SK-N-MC (cell line): ENCODE data around the gene PHACTR3.

Experiments
- EZH2 ChIP-seq: fragments of 200-600 bp; sonication (generic); IDR thresholded peaks from one replicate; pipeline ENCODE4 v1.6.1; 2017; ENCODE audit warnings: antibody characterized with exemption
- FOXP2 ChIP-seq: optimal IDR thresholded peaks from 2 replicates; pipeline ENCODE3; 2011; ENCODE audit warnings: mild to moderate bottlenecking, moderate library complexity; ENCODE audit not compliant: insufficient read depth; ENCODE audit errors: extremely low read length, control extremely low read depth
- POLR2AphosphoS5 ChIP-seq: IDR thresholded peaks from 2 replicates; pipeline ENCODE4 v1.6.1; 2012; ENCODE audit warnings: mild to moderate bottlenecking, low read depth, low read length, borderline replicate concordance

DNA sequence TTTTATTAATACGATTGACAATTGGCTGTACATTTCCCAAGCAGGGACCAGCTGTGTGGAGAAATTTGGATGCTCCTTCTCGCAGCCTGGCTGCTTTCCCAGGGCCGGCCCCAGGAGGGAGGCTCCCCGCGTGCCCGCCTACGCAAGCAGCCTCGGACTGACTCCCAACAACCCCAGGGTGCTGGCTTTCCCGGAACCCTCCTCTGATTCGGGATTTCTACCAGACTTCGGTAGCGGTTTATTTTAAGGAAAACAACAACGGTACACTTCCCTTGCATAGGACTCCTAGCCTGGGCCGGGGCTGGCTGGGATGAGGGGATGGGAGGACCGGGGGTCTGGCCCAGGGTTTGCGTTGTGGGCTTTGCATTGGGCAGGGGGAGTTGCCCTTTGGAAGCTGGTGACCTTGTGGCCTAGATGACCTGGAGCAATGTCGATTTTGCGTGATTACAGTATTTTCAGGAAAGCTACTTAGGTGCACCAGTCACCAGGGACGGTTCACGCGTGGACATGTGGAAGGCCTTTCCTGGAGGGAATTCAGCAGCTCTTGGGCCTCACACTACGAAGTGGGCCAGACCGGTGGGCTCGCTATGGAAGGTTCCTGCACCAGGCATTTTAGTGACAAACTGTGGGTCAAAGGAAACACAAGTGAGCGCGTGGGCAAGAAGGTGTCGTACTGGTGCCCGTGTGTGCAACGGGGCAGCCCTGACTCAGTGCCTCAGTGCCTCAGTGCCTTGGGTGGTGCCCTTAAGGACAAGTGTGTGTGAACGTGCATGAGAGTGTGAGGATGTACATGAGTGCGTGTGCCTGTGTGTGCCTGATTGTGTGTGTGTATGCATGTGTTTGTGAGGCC lies 20.7 kb upstream of the PHACTR3 start:
- no peak for TF ChIP-seq POLR2AphosphoS5
- no peak for TF ChIP-seq EZH2
- no peak for TF ChIP-seq FOXP2
